ENCODE data around the gene RDX.

DNA sequence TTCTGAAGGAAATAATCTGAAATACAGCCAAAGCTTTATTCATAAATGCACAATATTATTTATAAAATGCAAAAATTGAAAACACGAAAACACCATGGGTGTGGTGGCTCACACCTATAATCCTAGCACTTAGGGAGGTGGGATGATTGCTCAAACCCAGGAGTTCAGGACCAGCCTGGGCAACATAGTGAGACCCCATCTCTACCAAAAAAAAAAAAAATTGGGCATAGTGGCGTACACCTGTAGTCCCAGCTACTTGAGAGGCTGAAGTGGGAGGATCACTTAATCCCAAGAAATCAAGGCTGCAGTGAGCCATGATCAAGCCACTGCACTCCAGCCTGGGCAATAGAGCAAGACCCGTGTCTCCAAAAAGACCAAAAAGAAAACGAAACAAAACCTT, 5.2 kb upstream of the RDX start:
- TF ChIP-seq BHLHE40 (IDR thresholded peaks at IDR 0.05; ENCODE audit: borderline replicate concordance) (no peak), FOXM1 (IDR thresholded peaks at IDR 0.05; ENCODE audit: borderline replicate concordance) (no peak), NFRKB (IDR thresholded peaks at IDR 0.05) (no peak), TARDBP (IDR thresholded peaks at IDR 0.05) (no peak), FOXA1 (IDR thresholded peaks at IDR 0.05) (no peak), ELF4 (IDR thresholded peaks at IDR 0.05) (no peak), LEF1 (IDR thresholded peaks at IDR 0.05; ENCODE audit: borderline replicate concordance) (no peak), SP1 (IDR thresholded peaks at IDR 0.05) (no peak), FOXK2 (IDR thresholded peaks at IDR 0.05) (no peak)
